Stimulated activated CD8-positive, alpha-beta memory T cell treated with anti-CD3 and anti-CD28 coated beads, Interleukin-7, amount 100 ng/mL, for 4 hours (primary cell): ENCODE results near the gene PHF21A.
"Not testable (repeated sequence)": the region's sequence is repeated elsewhere in the genome, so short reads cannot be mapped to it uniquely, and the experiment has no call there.

Source experiments
- DNase-seq, 2 donors: peaks; one replicate each; pipeline ENCODE4 v3.0.0-alpha.2; 2020; ENCODE audit warnings: low read depth in 2 of 2

PHF21A gene

GRCh38 chr11:46120346-46121300 lies 631 bp downstream of the PHF21A start:
- DNase-seq, result no peak

- peak; percentile 27 to 47 for DNase-seq
Observed at GRCh38 chr11:46119352-46120216, 1.7 kb downstream of the PHF21A start.

GRCh38 chr11:46118702-46119351 lies 2.4 kb downstream of the PHF21A start:
- DNase-seq, result no peak

GRCh38 chr11:46117842-46118241 lies 3.4 kb downstream of the PHF21A start:
- DNase-seq, result no peak

- not testable (repeated sequence) for DNase-seq
Observed at GRCh38 chr11:46116712-46117037, 4.6 kb downstream of the PHF21A start.

GRCh38 chr11:46116007-46116711 lies 5.1 kb downstream of the PHF21A start:
- DNase-seq, result no peak

- DNase-seq, result no peak
Observed at GRCh38 chr11:46114961-46115360, 6.3 kb downstream of the PHF21A start.

- DNase-seq, result no peak
Observed at GRCh38 chr11:46114378-46114777, 6.9 kb downstream of the PHF21A start.

GRCh38 chr11:46112961-46113607 lies 8.2 kb downstream of the PHF21A start:
- DNase-seq, result no peak

GRCh38 chr11:46108751-46109150 lies 12.5 kb downstream of the PHF21A start:
- no peak for DNase-seq

GRCh38 chr11:46107780-46108179 lies 13.5 kb downstream of the PHF21A start:
- no peak for DNase-seq

GRCh38 chr11:46107408-46107718 lies 13.9 kb downstream of the PHF21A start:
- no peak for DNase-seq

- no peak for DNase-seq
Observed at GRCh38 chr11:46106530-46107407, 14.5 kb downstream of the PHF21A start.

GRCh38 chr11:46105926-46106325 lies 15.3 kb downstream of the PHF21A start:
- no peak for DNase-seq

- DNase-seq, result no peak
Observed at GRCh38 chr11:46105134-46105628, 16.1 kb downstream of the PHF21A start.

- DNase-seq, result no peak
Observed at GRCh38 chr11:46102843-46103242, 18.4 kb downstream of the PHF21A start.

GRCh38 chr11:46100670-46101069 lies 20.6 kb downstream of the PHF21A start:
- DNase-seq, result no peak

- no peak for DNase-seq
Observed at GRCh38 chr11:46099963-46100316, 21.3 kb downstream of the PHF21A start.

- DNase-seq, result no peak
Observed at GRCh38 chr11:46090375-46090774, 30.9 kb downstream of the PHF21A start.

- DNase-seq, result no peak
Observed at GRCh38 chr11:46079662-46080061, 41.6 kb downstream of the PHF21A start.
